Liver (tissue), 9 donors: ENCODE results near the gene IFT43. TPM values are rescaled to one million over a fixed set of nuclear protein-coding genes. Genes with fewer than 3 reads are reported as not detected.

ENCODE experiments used
- DNase-seq: peaks from one replicate; pipeline ENCODE4 v3.0.0-alpha.2; 2017; ENCODE audit warnings: low spot score
- H3K27ac ChIP-seq, 2 donors: one replicate each; pipeline ENCODE4 v1.7.0; 2013; ENCODE audit warnings: inconsistent platforms in 2 of 2, low read length in 2 of 2, control low read depth in 1 of 2, low read depth in 1 of 2, mild to moderate bottlenecking in 1 of 2
- H3K27me3 ChIP-seq, 4 donors: one replicate each; pipeline versions ENCODE4 v1.6.1 to v1.7.0; 2013; ENCODE audit warnings: low read length in 3 of 4, inconsistent platforms in 1 of 4, mild to moderate bottlenecking in 1 of 4, moderate library complexity in 1 of 4; ENCODE audit not compliant: control insufficient read depth in 4 of 4, insufficient read depth in 4 of 4
- H3K36me3 ChIP-seq, 4 donors: one replicate each; pipeline versions ENCODE4 v1.6.1 to v1.7.0; 2013; ENCODE audit warnings: low read length in 3 of 4, mild to moderate bottlenecking in 3 of 4, low read depth in 1 of 4, moderate library complexity in 1 of 4; ENCODE audit not compliant: control insufficient read depth in 4 of 4, insufficient read depth in 3 of 4
- H3K4me1 ChIP-seq, 4 donors: one replicate each; pipeline versions ENCODE4 v1.6.1 to v1.7.0; 2013; ENCODE audit warnings: low read length in 3 of 4, mild to moderate bottlenecking in 3 of 4, moderate library complexity in 1 of 4; ENCODE audit not compliant: control insufficient read depth in 4 of 4, insufficient read depth in 4 of 4
- H3K4me3 ChIP-seq, 3 donors: one replicate each; pipeline versions ENCODE4 v1.6.1 to v1.7.0; 2013; ENCODE audit warnings: low read length in 3 of 3, control low read depth in 1 of 3, low read depth in 1 of 3, mild to moderate bottlenecking in 1 of 3
- H3K9ac ChIP-seq, 2 donors: one replicate each; pipeline ENCODE4 v1.7.0; 2013; ENCODE audit warnings: low read length in 2 of 2, mild to moderate bottlenecking in 2 of 2, moderate library complexity in 2 of 2, control low read depth in 1 of 2, low read depth in 1 of 2
- H3K9me3 ChIP-seq, 4 donors: one replicate each; pipeline versions ENCODE4 v1.6.1 to v1.7.0; 2013; ENCODE audit warnings: low read length in 3 of 4; ENCODE audit not compliant: control insufficient read depth in 4 of 4
- ATF3 ChIP-seq: IDR thresholded peaks from 2 replicates; pipeline ENCODE4 v1.6.1; 2016; ENCODE audit warnings: antibody characterized with exemption
- EGR1 ChIP-seq, 2 donors: IDR thresholded peaks; 2 replicates each; pipeline ENCODE4 v1.6.1; 2016 to 2018; ENCODE audit warnings: antibody characterized with exemption in 2 of 2, low read depth in 2 of 2
- FOXA2 ChIP-seq: IDR thresholded peaks from 2 replicates; pipeline ENCODE4 v1.6.1; 2016; ENCODE audit warnings: antibody characterized with exemption
- HNF4A ChIP-seq, 2 donors: conservative IDR thresholded peaks; 2 replicates each; pipeline ENCODE4 v1.6.1; 2016; ENCODE audit warnings: antibody characterized with exemption in 2 of 2, mild to moderate bottlenecking in 2 of 2
- HNF4G ChIP-seq: IDR thresholded peaks from 2 replicates; pipeline ENCODE4 v1.6.1; 2016; ENCODE audit warnings: antibody characterized with exemption
- JUND ChIP-seq, 2 donors: IDR thresholded peaks; 2 replicates each; pipeline ENCODE4 v1.6.1; 2016; ENCODE audit warnings: antibody characterized with exemption in 2 of 2
- NR2F2 ChIP-seq: IDR thresholded peaks from 2 replicates; pipeline ENCODE4 v1.6.1; 2016; ENCODE audit warnings: antibody characterized with exemption
- RXRA ChIP-seq, 2 donors: IDR thresholded peaks; 2 replicates each; pipeline ENCODE4 v1.6.1; 2017 to 2018; ENCODE audit warnings: antibody characterized with exemption in 2 of 2, mild to moderate bottlenecking in 1 of 2
- SP1 ChIP-seq: IDR thresholded peaks from 2 replicates; pipeline ENCODE4 v1.6.1; 2018; ENCODE audit warnings: antibody characterized with exemption, mild to moderate bottlenecking
- YY1 ChIP-seq: IDR thresholded peaks from 2 replicates; pipeline ENCODE4 v1.6.1; 2016; ENCODE audit warnings: antibody characterized with exemption, mild to moderate bottlenecking
- WGBS: extraction: QIAGEN DNeasy Blood & Tissue Kit; methylation state at CpG from one replicate; pipeline ENCODE4 v1.1.7; 2013; 5-methylcytosine and 5-hydroxymethylcytosine counted together
- polyA plus RNA-seq, 2 donors: library from polyadenylated mRNA; stranded (reverse) in 1 of 2; unstranded in 1 of 2; fragments of 200-250 nt in 1 of 2; fragments of >200 nt in 1 of 2; fragmentation: Nextera tagmentation in 1 of 2; extraction: Ambion mirVana in 1 of 2; gene quantifications; one replicate each; pipeline versions ENCODE4 v1.2.1 to v1.2.3, GENCODE V29; 2013 to 2015
- total RNA-seq, 2 donors: library from RNA; depleted of rRNA; stranded (reverse); fragments of >200 nt; gene quantifications; one replicate each; pipeline ENCODE4 v1.2.3, GENCODE V29; 2014
- TF ChIP-seq, protein P1 (sequence below): IDR thresholded peaks from 2 replicates; pipeline ENCODE4 v1.6.1; 2016; ENCODE audit warnings: antibody characterized with exemption, mild to moderate bottlenecking
- TF ChIP-seq, protein P2 (sequence below): fragments of 150-350 bp; IDR thresholded peaks from 2 replicates; pipeline ENCODE4 v1.5.1; 2017; ENCODE audit warnings: improper control_type of control experiment, low read depth, low read length; ENCODE audit not compliant: missing input control
- TF ChIP-seq, protein P3 (sequence below): IDR thresholded peaks from 2 replicates; pipeline ENCODE4 v1.6.1; 2016; ENCODE audit warnings: antibody characterized with exemption
- donor health status: healthy.
- donor health status: healthy.
- donor health status: healthy.
- donor health status: healthy.
- donor health status: healthy.

IFT43 gene
- total and polyA plus RNA-seq, 4 donors, result 7.8 to 33.6 (median 19.3) TPM

GRCh38 chr14:75972801-75973421 lies 12.7 kb upstream of the IFT43 start:
- no peak for DNase-seq
- WGBS, result 69% methylated on average over 7 of the region's 7 CpGs
- H3K36me3 ChIP-seq, result peaks cover 0 to 10% (median 2%) of the 10 kb centered on the region in 4 donors
- H3K9ac ChIP-seq, result no peak overlapping the region
- peaks cover 0 to 9% (median 6%) of the 10 kb centered on the region in 4 donors for H3K4me1 ChIP-seq
- H3K4me3 ChIP-seq, result no peak overlapping the region
- H3K27ac ChIP-seq, result no peak overlapping the region
- TF ChIP-seq YY1, result no peak
- no peak for TF ChIP-seq SP1
- TF ChIP-seq HNF4A (conservative IDR thresholded peaks at IDR 0.05), result no peak
- TF ChIP-seq JUND (IDR thresholded peaks at IDR 0.05), result no peak
- TF ChIP-seq, protein P1, sequence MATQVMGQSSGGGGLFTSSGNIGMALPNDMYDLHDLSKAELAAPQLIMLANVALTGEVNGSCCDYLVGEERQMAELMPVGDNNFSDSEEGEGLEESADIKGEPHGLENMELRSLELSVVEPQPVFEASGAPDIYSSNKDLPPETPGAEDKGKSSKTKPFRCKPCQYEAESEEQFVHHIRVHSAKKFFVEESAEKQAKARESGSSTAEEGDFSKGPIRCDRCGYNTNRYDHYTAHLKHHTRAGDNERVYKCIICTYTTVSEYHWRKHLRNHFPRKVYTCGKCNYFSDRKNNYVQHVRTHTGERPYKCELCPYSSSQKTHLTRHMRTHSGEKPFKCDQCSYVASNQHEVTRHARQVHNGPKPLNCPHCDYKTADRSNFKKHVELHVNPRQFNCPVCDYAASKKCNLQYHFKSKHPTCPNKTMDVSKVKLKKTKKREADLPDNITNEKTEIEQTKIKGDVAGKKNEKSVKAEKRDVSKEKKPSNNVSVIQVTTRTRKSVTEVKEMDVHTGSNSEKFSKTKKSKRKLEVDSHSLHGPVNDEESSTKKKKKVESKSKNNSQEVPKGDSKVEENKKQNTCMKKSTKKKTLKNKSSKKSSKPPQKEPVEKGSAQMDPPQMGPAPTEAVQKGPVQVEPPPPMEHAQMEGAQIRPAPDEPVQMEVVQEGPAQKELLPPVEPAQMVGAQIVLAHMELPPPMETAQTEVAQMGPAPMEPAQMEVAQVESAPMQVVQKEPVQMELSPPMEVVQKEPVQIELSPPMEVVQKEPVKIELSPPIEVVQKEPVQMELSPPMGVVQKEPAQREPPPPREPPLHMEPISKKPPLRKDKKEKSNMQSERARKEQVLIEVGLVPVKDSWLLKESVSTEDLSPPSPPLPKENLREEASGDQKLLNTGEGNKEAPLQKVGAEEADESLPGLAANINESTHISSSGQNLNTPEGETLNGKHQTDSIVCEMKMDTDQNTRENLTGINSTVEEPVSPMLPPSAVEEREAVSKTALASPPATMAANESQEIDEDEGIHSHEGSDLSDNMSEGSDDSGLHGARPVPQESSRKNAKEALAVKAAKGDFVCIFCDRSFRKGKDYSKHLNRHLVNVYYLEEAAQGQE, result no peak
- no peak for TF ChIP-seq HNF4G
- TF ChIP-seq EGR1 (IDR thresholded peaks at IDR 0.05; ENCODE audit: low read depth in 2 of 2), result no peak
- TF ChIP-seq, protein P2, sequence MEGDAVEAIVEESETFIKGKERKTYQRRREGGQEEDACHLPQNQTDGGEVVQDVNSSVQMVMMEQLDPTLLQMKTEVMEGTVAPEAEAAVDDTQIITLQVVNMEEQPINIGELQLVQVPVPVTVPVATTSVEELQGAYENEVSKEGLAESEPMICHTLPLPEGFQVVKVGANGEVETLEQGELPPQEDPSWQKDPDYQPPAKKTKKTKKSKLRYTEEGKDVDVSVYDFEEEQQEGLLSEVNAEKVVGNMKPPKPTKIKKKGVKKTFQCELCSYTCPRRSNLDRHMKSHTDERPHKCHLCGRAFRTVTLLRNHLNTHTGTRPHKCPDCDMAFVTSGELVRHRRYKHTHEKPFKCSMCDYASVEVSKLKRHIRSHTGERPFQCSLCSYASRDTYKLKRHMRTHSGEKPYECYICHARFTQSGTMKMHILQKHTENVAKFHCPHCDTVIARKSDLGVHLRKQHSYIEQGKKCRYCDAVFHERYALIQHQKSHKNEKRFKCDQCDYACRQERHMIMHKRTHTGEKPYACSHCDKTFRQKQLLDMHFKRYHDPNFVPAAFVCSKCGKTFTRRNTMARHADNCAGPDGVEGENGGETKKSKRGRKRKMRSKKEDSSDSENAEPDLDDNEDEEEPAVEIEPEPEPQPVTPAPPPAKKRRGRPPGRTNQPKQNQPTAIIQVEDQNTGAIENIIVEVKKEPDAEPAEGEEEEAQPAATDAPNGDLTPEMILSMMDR, result no peak
- no peak for TF ChIP-seq NR2F2
- H3K27me3 ChIP-seq, result no peaks in the 10 kb centered on the region
- H3K9me3 ChIP-seq, result no peaks in the 10 kb centered on the region

GRCh38 chr14:75976826-75977581 lies 8.6 kb upstream of the IFT43 start:
- Histone ChIP-seq H3K9me3 (no peaks in the 10 kb centered on the region), H3K4me3 (no peak overlapping the region), H3K36me3 (no peaks in the 10 kb centered on the region), H3K9ac (no peak overlapping the region), H3K27ac (no peak overlapping the region), H3K4me1 (peaks cover 0 to 33% (median 12%) of the 10 kb centered on the region in 4 donors), H3K27me3 (no peaks in the 10 kb centered on the region)
- WGBS, result 74% methylated on average over 8 of the region's 8 CpGs
- TF ChIP-seq SP1, result no peak
- TF ChIP-seq ATF3, result no peak
- TF ChIP-seq, protein P3, sequence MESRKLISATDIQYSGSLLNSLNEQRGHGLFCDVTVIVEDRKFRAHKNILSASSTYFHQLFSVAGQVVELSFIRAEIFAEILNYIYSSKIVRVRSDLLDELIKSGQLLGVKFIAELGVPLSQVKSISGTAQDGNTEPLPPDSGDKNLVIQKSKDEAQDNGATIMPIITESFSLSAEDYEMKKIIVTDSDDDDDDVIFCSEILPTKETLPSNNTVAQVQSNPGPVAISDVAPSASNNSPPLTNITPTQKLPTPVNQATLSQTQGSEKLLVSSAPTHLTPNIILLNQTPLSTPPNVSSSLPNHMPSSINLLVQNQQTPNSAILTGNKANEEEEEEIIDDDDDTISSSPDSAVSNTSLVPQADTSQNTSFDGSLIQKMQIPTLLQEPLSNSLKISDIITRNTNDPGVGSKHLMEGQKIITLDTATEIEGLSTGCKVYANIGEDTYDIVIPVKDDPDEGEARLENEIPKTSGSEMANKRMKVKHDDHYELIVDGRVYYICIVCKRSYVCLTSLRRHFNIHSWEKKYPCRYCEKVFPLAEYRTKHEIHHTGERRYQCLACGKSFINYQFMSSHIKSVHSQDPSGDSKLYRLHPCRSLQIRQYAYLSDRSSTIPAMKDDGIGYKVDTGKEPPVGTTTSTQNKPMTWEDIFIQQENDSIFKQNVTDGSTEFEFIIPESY, result no peak
- no peak for TF ChIP-seq YY1
- TF ChIP-seq, protein P2, result no peak
- no peak for TF ChIP-seq FOXA2
- no peak for TF ChIP-seq HNF4A (conservative IDR thresholded peaks at IDR 0.05)
- TF ChIP-seq RXRA (IDR thresholded peaks at IDR 0.05), result no peak
- TF ChIP-seq, protein P1, result no peak
- no peak for DNase-seq
